Ascending aorta (tissue), 2 donors: ENCODE measurements around the gene OVCA2. TPM values are rescaled to one million over a fixed set of nuclear protein-coding genes. Genes with fewer than 3 reads are reported as not detected.

ENCODE experiments used
- DNase-seq, 2 donors: peaks; one replicate each; pipeline ENCODE4 v3.0.0-alpha.2; 2019; ENCODE audit warnings: low spot score in 2 of 2
- H3K27ac ChIP-seq, 2 donors: fragments of 200-600 bp; sonication (generic); one replicate each; pipeline ENCODE4 v1.5.1; 2016 to 2017; ENCODE audit warnings: mild to moderate bottlenecking in 1 of 2
- H3K27me3 ChIP-seq: fragments of 200-600 bp; sonication (generic); one replicate; pipeline ENCODE4 v1.5.1; 2017
- H3K36me3 ChIP-seq, 2 donors: fragments of 200-600 bp; sonication (generic); one replicate each; pipeline ENCODE4 v1.5.1; 2016
- H3K4me1 ChIP-seq, 2 donors: fragments of 200-600 bp; sonication (generic); one replicate each; pipeline ENCODE4 v1.5.1; 2016 to 2017; ENCODE audit warnings: mild to moderate bottlenecking in 1 of 2
- H3K4me3 ChIP-seq, 2 donors: fragments of 200-600 bp; sonication (generic); one replicate each; pipeline ENCODE4 v1.5.1; 2016 to 2017; ENCODE audit warnings: mild to moderate bottlenecking in 1 of 2
- H3K9me3 ChIP-seq, 2 donors: fragments of 200-600 bp; sonication (generic); one replicate each; pipeline ENCODE4 v1.5.1; 2016
- intact Hi-C: fragments of 100-400 bp; cut with DNase I; formaldehyde crosslinking; loops from one replicate; pipeline ENCODE4 v1.15.1; 2023
- total RNA-seq: library from RNA; depleted of rRNA; stranded (reverse); fragments of >200 nt; gene quantifications from one replicate; pipeline ENCODE4 v1.1.0, GENCODE V29; 2016
- TF ChIP-seq, protein P1 (sequence below), 3 experiments: fragments of 200-600 bp in 2 of 3; fragments of 450-650 bp in 1 of 3; sonication (generic) in 2 of 3; IDR thresholded peaks; one replicate each; pipeline ENCODE4 v1.5.1; 2016 to 2019; ENCODE audit warnings: antibody characterized with exemption in 3 of 3, mild to moderate bottlenecking in 1 of 3, moderate library complexity in 1 of 3

Gene OVCA2
- total RNA-seq, 1 donor from 2014 or later: 71.3 TPM

DNA sequence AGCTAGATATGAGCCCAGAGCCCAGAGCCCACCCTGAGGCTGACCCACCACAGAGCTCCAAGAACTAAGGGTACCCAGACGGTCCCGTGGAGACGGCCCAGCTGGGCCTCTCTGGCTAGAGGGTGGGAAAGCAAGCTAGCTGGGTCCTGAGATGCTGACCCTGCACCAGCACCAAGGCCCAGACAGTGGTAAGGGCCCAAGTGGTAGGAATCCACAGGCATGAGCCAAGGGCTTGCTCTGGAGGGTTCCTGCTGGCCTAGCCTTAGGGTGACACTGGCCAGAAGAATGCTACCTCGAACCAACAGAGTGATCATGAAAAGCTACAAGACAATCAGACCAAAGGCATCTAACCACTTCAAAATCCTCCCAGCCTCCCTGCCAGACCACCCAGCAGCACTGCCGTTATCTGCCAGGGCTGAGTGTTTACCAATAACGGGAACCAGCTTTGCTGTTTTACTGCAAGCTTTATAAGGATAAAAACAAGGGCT lies 26.3 kb downstream of the OVCA2 start:
- no peaks in the 10 kb centered on the region for H3K27me3 ChIP-seq
- no peak for DNase-seq
- peaks cover 19 to 61% of the 10 kb centered on the region in 2 donors for H3K36me3 ChIP-seq
- TF ChIP-seq, protein P1, sequence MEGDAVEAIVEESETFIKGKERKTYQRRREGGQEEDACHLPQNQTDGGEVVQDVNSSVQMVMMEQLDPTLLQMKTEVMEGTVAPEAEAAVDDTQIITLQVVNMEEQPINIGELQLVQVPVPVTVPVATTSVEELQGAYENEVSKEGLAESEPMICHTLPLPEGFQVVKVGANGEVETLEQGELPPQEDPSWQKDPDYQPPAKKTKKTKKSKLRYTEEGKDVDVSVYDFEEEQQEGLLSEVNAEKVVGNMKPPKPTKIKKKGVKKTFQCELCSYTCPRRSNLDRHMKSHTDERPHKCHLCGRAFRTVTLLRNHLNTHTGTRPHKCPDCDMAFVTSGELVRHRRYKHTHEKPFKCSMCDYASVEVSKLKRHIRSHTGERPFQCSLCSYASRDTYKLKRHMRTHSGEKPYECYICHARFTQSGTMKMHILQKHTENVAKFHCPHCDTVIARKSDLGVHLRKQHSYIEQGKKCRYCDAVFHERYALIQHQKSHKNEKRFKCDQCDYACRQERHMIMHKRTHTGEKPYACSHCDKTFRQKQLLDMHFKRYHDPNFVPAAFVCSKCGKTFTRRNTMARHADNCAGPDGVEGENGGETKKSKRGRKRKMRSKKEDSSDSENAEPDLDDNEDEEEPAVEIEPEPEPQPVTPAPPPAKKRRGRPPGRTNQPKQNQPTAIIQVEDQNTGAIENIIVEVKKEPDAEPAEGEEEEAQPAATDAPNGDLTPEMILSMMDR (IDR thresholded peaks at IDR 0.05): no peak
- intact Hi-C loops: no loop called here
- H3K4me3 ChIP-seq: no peak overlapping the region
- H3K27ac ChIP-seq: peak overlapping the region in 1 of 2 donors; percentile 53
- H3K9me3 ChIP-seq: no peaks in the 10 kb centered on the region
- H3K4me1 ChIP-seq: peaks cover 0 to 9% of the 10 kb centered on the region in 2 donors

DNA sequence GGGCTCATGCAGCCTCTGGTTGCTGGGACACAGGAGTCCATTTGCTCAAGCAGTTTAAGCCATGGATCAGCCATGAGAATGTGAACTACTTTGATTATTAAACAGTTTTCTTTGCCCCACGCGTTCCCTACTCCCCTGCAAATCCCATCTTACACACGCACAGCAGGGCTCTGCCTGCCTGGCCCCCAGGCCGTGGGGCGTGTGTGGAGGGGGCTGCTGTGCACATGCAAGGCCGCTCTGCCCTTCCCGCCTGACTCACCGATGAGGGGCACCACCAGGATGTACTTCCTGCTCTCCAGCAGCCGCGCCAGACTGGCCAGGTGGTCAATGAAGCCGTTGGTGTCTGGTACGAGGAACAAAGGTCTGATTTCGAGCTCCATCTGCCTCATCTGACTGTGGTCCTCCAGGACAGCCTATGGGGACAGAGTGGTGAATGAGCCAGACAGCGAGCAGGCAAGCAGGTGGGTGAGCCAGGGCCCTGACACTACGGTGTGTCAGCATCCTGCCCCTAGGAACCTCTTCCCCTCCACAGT lies 26.8 kb downstream of the OVCA2 start:
- H3K9me3 ChIP-seq: no peaks in the 10 kb centered on the region
- H3K27me3 ChIP-seq: no peaks in the 10 kb centered on the region
- peaks cover 18 to 57% of the 10 kb centered on the region in 2 donors for H3K36me3 ChIP-seq
- DNase-seq: no peak
- TF ChIP-seq, protein P1 (IDR thresholded peaks at IDR 0.05): no peak
- H3K27ac ChIP-seq: peak overlapping the region in 1 of 2 donors; percentile 52
- H3K4me1 ChIP-seq: peaks cover 0 to 9% of the 10 kb centered on the region in 2 donors
- intact Hi-C loops: no loop called here
- H3K4me3 ChIP-seq: no peak overlapping the region

DNA sequence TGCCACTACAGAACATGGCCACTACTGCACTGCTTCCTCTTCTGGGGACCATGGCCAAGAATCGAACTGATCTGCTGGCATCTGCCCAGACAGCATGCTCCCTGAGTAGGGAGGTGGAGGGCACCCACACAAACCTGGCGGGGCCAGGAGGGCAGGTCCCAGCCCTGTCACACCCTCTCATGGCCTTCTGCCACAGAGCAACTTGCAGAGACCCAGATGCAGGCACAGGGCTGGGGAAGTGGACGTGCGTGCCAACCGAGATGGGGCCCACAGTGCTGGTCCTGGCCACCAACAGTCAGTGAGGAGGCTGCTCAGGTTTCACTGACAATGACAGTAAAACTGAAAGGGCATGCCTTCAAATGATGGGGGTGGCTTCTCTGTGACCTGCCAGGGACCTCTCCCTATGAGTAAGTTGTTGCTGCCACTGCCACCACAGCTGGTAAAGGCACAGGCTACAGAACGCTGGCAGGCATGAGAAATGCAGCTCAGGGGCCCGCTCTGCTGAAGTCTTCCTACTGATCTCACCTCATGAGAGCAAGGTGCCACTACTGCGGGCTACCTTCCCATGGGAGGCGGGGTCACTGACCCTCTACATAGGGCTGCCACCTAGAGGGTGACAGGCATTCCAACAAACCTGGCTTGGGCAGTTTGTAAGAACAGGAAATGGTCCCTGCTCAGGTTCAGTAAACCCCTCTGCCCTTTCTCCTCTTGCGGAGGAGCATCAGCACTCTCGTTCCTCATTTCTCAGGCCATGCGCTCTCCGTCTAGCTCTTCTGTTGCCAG lies 28.6 kb downstream of the OVCA2 start:
- no peak for DNase-seq
- TF ChIP-seq, protein P1 (IDR thresholded peaks at IDR 0.05): no peak
- H3K36me3 ChIP-seq: peaks cover 2 to 44% of the 10 kb centered on the region in 2 donors
- peak overlapping the region in 1 of 2 donors; percentile 62 for H3K27ac ChIP-seq
- no peak overlapping the region for H3K4me3 ChIP-seq
- no peaks in the 10 kb centered on the region for H3K27me3 ChIP-seq
- peaks cover 0 to 9% of the 10 kb centered on the region in 2 donors for H3K4me1 ChIP-seq
- H3K9me3 ChIP-seq: no peaks in the 10 kb centered on the region
- intact Hi-C loops: no loop called here

DNA sequence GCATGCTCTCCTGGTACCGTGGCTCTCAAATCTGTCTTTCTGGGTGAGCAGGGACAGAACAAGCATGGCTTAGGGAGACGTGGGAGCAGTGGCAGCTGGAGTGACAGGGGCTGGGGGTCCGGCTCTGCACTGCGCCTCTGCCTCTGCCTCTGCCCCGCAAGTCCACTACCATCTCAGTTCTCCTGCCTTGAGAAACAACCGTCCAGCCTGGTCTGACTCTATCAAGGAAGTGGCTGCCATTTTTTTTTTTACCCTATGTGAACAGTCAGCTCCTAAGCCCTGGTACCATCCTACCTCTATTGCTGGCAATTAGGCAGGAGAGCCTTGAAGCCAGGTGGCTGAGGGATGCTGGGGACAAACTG lies 29.2 kb downstream of the OVCA2 start:
- TF ChIP-seq, protein P1 (IDR thresholded peaks at IDR 0.05): no peak
- intact Hi-C loops: no loop called here
- no peak overlapping the region for H3K4me3 ChIP-seq
- DNase-seq: no peak
- H3K27ac ChIP-seq: peak overlapping the region in 1 of 2 donors; percentile 62
- peaks cover 0 to 9% of the 10 kb centered on the region in 2 donors for H3K4me1 ChIP-seq
- H3K27me3 ChIP-seq: no peaks in the 10 kb centered on the region
- peaks cover 0 to 45% of the 10 kb centered on the region in 2 donors for H3K36me3 ChIP-seq
- no peaks in the 10 kb centered on the region for H3K9me3 ChIP-seq

DNA sequence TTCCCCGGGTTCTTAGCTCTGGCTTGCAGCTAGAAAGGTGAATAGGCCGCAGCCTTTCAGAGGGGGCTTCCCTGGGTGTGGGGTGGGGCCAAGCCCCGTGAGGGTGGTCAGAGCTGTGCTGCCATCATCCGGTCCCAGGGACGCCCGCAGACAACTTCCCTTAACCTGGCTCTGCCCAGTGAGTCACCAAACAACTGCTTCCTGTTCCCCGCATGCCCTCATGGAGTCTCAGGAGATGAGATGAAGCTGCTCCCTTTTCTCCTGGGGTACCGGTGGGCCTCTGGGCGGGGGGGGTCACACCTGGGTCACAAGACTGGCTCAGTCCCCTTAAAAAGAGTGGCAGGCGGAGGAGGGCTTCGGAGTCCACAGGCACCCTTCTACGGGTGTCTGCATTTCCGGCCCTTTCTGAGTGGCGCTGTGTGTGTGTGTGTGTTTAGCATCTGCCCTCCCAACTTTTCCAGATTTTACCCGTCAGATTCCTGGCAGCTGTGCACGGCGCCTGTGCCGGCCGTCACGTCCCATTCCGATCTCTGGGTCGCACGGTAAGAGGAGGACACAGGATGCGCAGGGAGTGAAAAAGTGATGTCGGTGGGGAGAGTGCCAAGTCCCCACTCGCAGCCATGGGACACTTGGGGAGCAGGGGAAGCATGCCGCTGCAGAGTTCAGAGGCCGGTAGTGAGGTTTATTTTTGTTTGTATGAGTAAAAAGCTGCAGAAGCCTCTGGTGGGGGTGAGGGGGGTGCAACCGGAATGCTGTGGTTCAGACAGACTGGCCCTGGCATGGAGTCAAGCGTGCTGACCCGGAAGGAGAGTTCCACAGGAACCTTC lies 29.8 kb downstream of the OVCA2 start:
- Histone ChIP-seq H3K36me3 (peaks cover 0 to 52% of the 10 kb centered on the region in 2 donors), H3K27ac (peak overlapping the region in 1 of 2 donors; percentile 62), H3K27me3 (no peaks in the 10 kb centered on the region), H3K4me3 (no peak overlapping the region), H3K9me3 (no peaks in the 10 kb centered on the region), H3K4me1 (peaks cover 0 to 8% of the 10 kb centered on the region in 2 donors)
- no peak for DNase-seq
- TF ChIP-seq, protein P1 (IDR thresholded peaks at IDR 0.05): no peak
- intact Hi-C loops: no loop called here
